ENCODE measurements around the gene BRD7. TPM values are rescaled to one million over a fixed set of nuclear protein-coding genes. Genes with fewer than 3 reads are reported as not detected.

The BRD7 gene
- total and polyA plus RNA-seq, 2 donors (not counting 3 experiments of a cell fraction or from before 2014, with no cell fraction given): 17.1 to 69.1 TPM

GRCh38 chr16:50365791-50366575, 2.8 kb downstream of the BRD7 start:
- DNase-seq (ENCODE audit: low read depth, low spot score) (no peak), FAIRE-seq (no peak)
- no peak overlapping the region for H3K4me3 ChIP-seq (replicated peaks in 1 of 3; ENCODE audit: insufficient read depth in 1 of 3, low read depth in 1 of 3, low read length in 3 of 3)
- dilution Hi-C loops (cut with MboI; ENCODE audit: extremely low pct_ligation_motif_present, low sequenced_read_pairs) (no loop called here), intact Hi-C loops (cut with micrococcal nuclease) (loop anchor here (5.0 kb wide), 4 partner anchors 99 to 339 kb away; partner anchors contain the start of genes ADCY7, CNEP1R1, HEATR3 and TENT4B)
- TF ChIP-seq, protein P1, sequence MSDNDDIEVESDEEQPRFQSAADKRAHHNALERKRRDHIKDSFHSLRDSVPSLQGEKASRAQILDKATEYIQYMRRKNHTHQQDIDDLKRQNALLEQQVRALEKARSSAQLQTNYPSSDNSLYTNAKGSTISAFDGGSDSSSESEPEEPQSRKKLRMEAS (IDR thresholded peaks at IDR 0.05; ENCODE audit: insufficient read depth, insufficient read length): no peak
- CTCF ChIA-PET: interaction anchor here (1.1 to 3.8 kb wide), 3 partner anchors 11 to 440 kb away, joined by 3 to 22 read pairs (median 8); no protein-coding TSS in a partner anchor
- H3K4me1 ChIP-seq (ENCODE audit: control insufficient read depth, extremely low read depth, insufficient read depth, low read length): peaks cover 8% of the 10 kb centered on the region
- no peak overlapping the region for H2AFZ ChIP-seq (ENCODE audit: low read depth, low read length)
- H3K9ac ChIP-seq (replicated peaks; ENCODE audit: extremely low read depth, insufficient read depth, low read length): no peak overlapping the region
- no peaks in the 10 kb centered on the region for H3K27me3 ChIP-seq (ENCODE audit: control insufficient read depth in 2 of 2, insufficient read depth in 2 of 2, low read length in 2 of 2)
- no peaks in the 10 kb centered on the region for H3K9me1 ChIP-seq (replicated peaks; ENCODE audit: control insufficient read depth, extremely low read depth, insufficient read depth, low read length)
- BruUV-seq (replicated peaks): no TSS peak
- no peaks in the 10 kb centered on the region for H3K9me3 ChIP-seq (replicated peaks; ENCODE audit: control insufficient read depth, insufficient read depth, low read length)
- H3K27ac ChIP-seq (ENCODE audit: insufficient read depth, low read depth, low read length): no peak overlapping the region
- peaks cover 4% of the 10 kb centered on the region for H4K20me1 ChIP-seq (replicated peaks; ENCODE audit: control insufficient read depth, extremely low read depth, insufficient read depth, low read length)
- H3K79me2 ChIP-seq (ENCODE audit: control insufficient read depth, insufficient read depth, low read length): peaks cover 64% of the 10 kb centered on the region
- POLR2A ChIA-PET: no interaction called here
- H3K4me2 ChIP-seq (ENCODE audit: insufficient read depth, low read length): no peak overlapping the region
- peaks cover 4 to 14% of the 10 kb centered on the region in 2 experiments for H3K36me3 ChIP-seq (ENCODE audit: control insufficient read depth in 2 of 2, extremely low read depth in 1 of 2, insufficient read depth in 2 of 2, low read length in 2 of 2)

- dilution Hi-C loops (cut with MboI; ENCODE audit: extremely low pct_ligation_motif_present, low sequenced_read_pairs): no loop called here
- ChIA-PET CTCF (interaction anchor here (0.7 to 3.8 kb wide), 3 partner anchors 9 to 443 kb away, joined by 3 to 22 read pairs (median 4); no protein-coding TSS in a partner anchor), POLR2A (interaction anchor here (0.8 kb wide), 1 partner anchor 9 kb away, joined by 6 read pairs; no protein-coding TSS in a partner anchor)
- Histone ChIP-seq H4K20me1 (replicated peaks; ENCODE audit: control insufficient read depth, extremely low read depth, insufficient read depth, low read length) (peaks cover 4% of the 10 kb centered on the region), H3K79me2 (ENCODE audit: control insufficient read depth, insufficient read depth, low read length) (peaks cover 80% of the 10 kb centered on the region), H3K36me3 (ENCODE audit: control insufficient read depth in 2 of 2, extremely low read depth in 1 of 2, insufficient read depth in 2 of 2, low read length in 2 of 2) (peaks cover 6 to 18% of the 10 kb centered on the region in 2 experiments), H3K4me1 (ENCODE audit: control insufficient read depth, extremely low read depth, insufficient read depth, low read length) (peaks cover 8% of the 10 kb centered on the region), H3K9me3 (replicated peaks; ENCODE audit: control insufficient read depth, insufficient read depth, low read length) (no peaks in the 10 kb centered on the region), H2AFZ (ENCODE audit: low read depth, low read length) (no peak overlapping the region), H3K27ac (ENCODE audit: insufficient read depth, low read depth, low read length) (no peak overlapping the region), H3K4me2 (ENCODE audit: insufficient read depth, low read length) (no peak overlapping the region), H3K4me3 (replicated peaks in 1 of 3; ENCODE audit: insufficient read depth in 1 of 3, low read depth in 1 of 3, low read length in 3 of 3) (no peak overlapping the region), H3K9me1 (replicated peaks; ENCODE audit: control insufficient read depth, extremely low read depth, insufficient read depth, low read length) (no peaks in the 10 kb centered on the region), H3K27me3 (ENCODE audit: control insufficient read depth in 2 of 2, insufficient read depth in 2 of 2, low read length in 2 of 2) (no peaks in the 10 kb centered on the region), H3K9ac (replicated peaks; ENCODE audit: extremely low read depth, insufficient read depth, low read length) (no peak overlapping the region)
- DNase-seq (ENCODE audit: low read depth, low spot score): no peak
- FAIRE-seq: no peak
- TF ChIP-seq MYC (IDR thresholded peaks at IDR 0.05; ENCODE audit: low read depth, low read length): no peak
- TF ChIP-seq POLR2A (IDR thresholded peaks at IDR 0.05; ENCODE audit: low read depth, low read length): no peak
- TF ChIP-seq JUN (IDR thresholded peaks at IDR 0.05; ENCODE audit: borderline replicate concordance, insufficient read depth, insufficient read length, low read depth): no peak
- TF ChIP-seq, protein P2, sequence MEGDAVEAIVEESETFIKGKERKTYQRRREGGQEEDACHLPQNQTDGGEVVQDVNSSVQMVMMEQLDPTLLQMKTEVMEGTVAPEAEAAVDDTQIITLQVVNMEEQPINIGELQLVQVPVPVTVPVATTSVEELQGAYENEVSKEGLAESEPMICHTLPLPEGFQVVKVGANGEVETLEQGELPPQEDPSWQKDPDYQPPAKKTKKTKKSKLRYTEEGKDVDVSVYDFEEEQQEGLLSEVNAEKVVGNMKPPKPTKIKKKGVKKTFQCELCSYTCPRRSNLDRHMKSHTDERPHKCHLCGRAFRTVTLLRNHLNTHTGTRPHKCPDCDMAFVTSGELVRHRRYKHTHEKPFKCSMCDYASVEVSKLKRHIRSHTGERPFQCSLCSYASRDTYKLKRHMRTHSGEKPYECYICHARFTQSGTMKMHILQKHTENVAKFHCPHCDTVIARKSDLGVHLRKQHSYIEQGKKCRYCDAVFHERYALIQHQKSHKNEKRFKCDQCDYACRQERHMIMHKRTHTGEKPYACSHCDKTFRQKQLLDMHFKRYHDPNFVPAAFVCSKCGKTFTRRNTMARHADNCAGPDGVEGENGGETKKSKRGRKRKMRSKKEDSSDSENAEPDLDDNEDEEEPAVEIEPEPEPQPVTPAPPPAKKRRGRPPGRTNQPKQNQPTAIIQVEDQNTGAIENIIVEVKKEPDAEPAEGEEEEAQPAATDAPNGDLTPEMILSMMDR (IDR thresholded peaks at IDR 0.05; ENCODE audit: extremely low read depth in 1 of 2, insufficient read depth in 1 of 2, low read depth in 1 of 2, low read length in 2 of 2): no peak
- no peak for TF ChIP-seq GATA2 (IDR thresholded peaks at IDR 0.05; ENCODE audit: insufficient read depth, insufficient read length, low read depth, low read length)
- TF ChIP-seq EZH2 (IDR thresholded peaks at IDR 0.05; ENCODE audit: borderline replicate concordance, low read depth, low read length, severe bottlenecking): no peak
- no peak for TF ChIP-seq POLR2AphosphoS5 (IDR thresholded peaks at IDR 0.05; ENCODE audit: insufficient read depth, low read depth, low read length)
- TF ChIP-seq, protein P1 (IDR thresholded peaks at IDR 0.05; ENCODE audit: insufficient read depth, insufficient read length): no peak
- no peak for TF ChIP-seq FOS (IDR thresholded peaks at IDR 0.05; ENCODE audit: borderline replicate concordance, insufficient read depth, low read length)
- intact Hi-C loops (cut with micrococcal nuclease): no loop called here
- BruUV-seq (replicated peaks): no TSS peak
Measured at GRCh38 chr16:50363656-50364055, 5.1 kb downstream of the BRD7 start.
